H1 (cell line): ENCODE data around the gene KIAA1143. TPM values are rescaled to one million over a fixed set of nuclear protein-coding genes. Genes with fewer than 3 reads are reported as not detected.

Experiments
- CTCF ChIA-PET: fragments of 300-600 bp; sonication (Branson Sonifier 250); formaldehyde crosslinking; loops from one replicate; lab custom pipeline; 2021; ENCODE audit not compliant: partially characterized antibody; lab: Charles Lee
- POLR2A ChIA-PET: fragments of 300-600 bp; sonication (Branson Sonifier 250); formaldehyde crosslinking; loops from one replicate; lab custom pipeline; 2021; ENCODE audit warnings: inconsistent platforms; ENCODE audit not compliant: partially characterized antibody; lab: Charles Lee
- DNase-seq, 2 experiments: peaks; one replicate each; pipeline versions ENCODE4 v3.0.0 to v3.0.0-alpha.2; 2010 to 2022; ENCODE audit warnings: low spot score in 2 of 2, low read depth in 1 of 2, mixed read lengths in 1 of 2
- FAIRE-seq: peaks from 2 replicates; lab custom pipeline; 2011; peaks lifted over from hg19 to GRCh38; lab: Jason Lieb, UNC
- H2AFZ ChIP-seq: 2 replicates; pipeline ENCODE4 v1.8.1; 2012; ENCODE audit warnings: low read length, inconsistent platforms
- H2AK5ac ChIP-seq: 2 replicates; pipeline ENCODE4 v1.6.1; 2013; ENCODE audit warnings: low read depth, low read length
- H2BK120ac ChIP-seq: replicated peaks from 2 replicates; pipeline ENCODE3; 2013; ENCODE audit warnings: low read depth, low read length, inconsistent platforms
- H2BK12ac ChIP-seq: 2 replicates; pipeline ENCODE4 v1.6.1; 2013; ENCODE audit warnings: low read depth, low read length
- H2BK15ac ChIP-seq: 2 replicates; pipeline ENCODE4 v1.6.1; 2013; ENCODE audit warnings: low read length
- H2BK20ac ChIP-seq: 2 replicates; pipeline ENCODE4 v1.6.1; 2013; ENCODE audit warnings: low read length
- H2BK5ac ChIP-seq: 2 replicates; pipeline ENCODE4 v1.6.1; 2013; ENCODE audit warnings: low read depth, low read length
- H3K14ac ChIP-seq: 2 replicates; pipeline ENCODE4 v1.6.1; 2013; ENCODE audit warnings: inconsistent platforms; ENCODE audit not compliant: insufficient read length
- H3K18ac ChIP-seq: 2 replicates; pipeline ENCODE4 v1.6.1; 2013; ENCODE audit warnings: low read length; ENCODE audit errors: extremely low read depth
- H3K23ac ChIP-seq: 2 replicates; pipeline ENCODE4 v1.6.1; 2013; ENCODE audit warnings: inconsistent platforms; ENCODE audit not compliant: insufficient read length
- H3K23me2 ChIP-seq: 2 replicates; pipeline ENCODE4 v1.6.1; 2013; ENCODE audit warnings: low read depth, low read length
- H3K27ac ChIP-seq: 2 replicates; pipeline ENCODE4 v1.6.1; 2011; ENCODE audit warnings: low read depth, low read length, inconsistent platforms
- H3K27me3 ChIP-seq, 4 experiments: replicated peaks in 1 of 4; 1 replicate in 1 of 4; 2 replicates in 3 of 4; pipeline versions ENCODE4 v1.6.1 to v1.8.1; 2011 to 2013; ENCODE audit warnings: low read length in 3 of 4, mild to moderate bottlenecking in 3 of 4, inconsistent platforms in 2 of 4, mixed read lengths in 2 of 4, moderate library complexity in 1 of 4; ENCODE audit not compliant: control insufficient read depth in 3 of 4, insufficient read depth in 3 of 4; ENCODE audit errors: extremely low read depth in 1 of 4
- H3K36me3 ChIP-seq, 4 experiments: 2 replicates each; pipeline versions ENCODE4 v1.6.1 to v1.8.1; 2011 to 2013; ENCODE audit warnings: mild to moderate bottlenecking in 4 of 4, low read length in 3 of 4, moderate library complexity in 2 of 4, control low read depth in 1 of 4, inconsistent platforms in 1 of 4; ENCODE audit not compliant: insufficient read depth in 4 of 4, control insufficient read depth in 2 of 4
- H3K4ac ChIP-seq: replicated peaks from 2 replicates; pipeline ENCODE3; 2013; ENCODE audit warnings: low read length, low read depth, mixed read lengths, inconsistent platforms; ENCODE audit not compliant: insufficient read length
- H3K4me1 ChIP-seq, 4 experiments: replicated peaks in 1 of 4; 1 replicate in 1 of 4; 2 replicates in 3 of 4; pipeline versions ENCODE4 v1.6.1 to v1.8.1; 2011 to 2013; ENCODE audit warnings: low read length in 3 of 4, inconsistent platforms in 2 of 4, mixed read lengths in 1 of 4; ENCODE audit not compliant: insufficient read depth in 4 of 4, control insufficient read depth in 3 of 4
- H3K4me2 ChIP-seq, 2 experiments: 2 replicates each; pipeline versions ENCODE4 v1.6.1 to v1.8.1; 2011 to 2013; ENCODE audit warnings: low read depth in 2 of 2, low read length in 2 of 2, control low read depth in 1 of 2, inconsistent platforms in 1 of 2, mild to moderate bottlenecking in 1 of 2; ENCODE audit not compliant: insufficient read depth in 1 of 2
- H3K4me3 ChIP-seq, 4 experiments: fragments of 200-600, 300-600 bp in 1 of 4; sonication (generic), shearing (Covaris generic), sonication (Bioruptor Twin) in 1 of 4; 2 replicates each; pipeline versions ENCODE4 v1.5.1 to v1.8.1; 2011 to 2016; ENCODE audit warnings: low read length in 4 of 4, low read depth in 3 of 4, control low read depth in 2 of 4, inconsistent platforms in 2 of 4, mild to moderate bottlenecking in 2 of 4, mixed read lengths in 1 of 4, moderate library complexity in 1 of 4; ENCODE audit not compliant: insufficient read depth in 2 of 4; ENCODE audit errors: extremely low read depth in 1 of 4
- H3K56ac ChIP-seq: replicated peaks from 2 replicates; pipeline ENCODE3; 2013; ENCODE audit warnings: low read depth, mild to moderate bottlenecking, mixed read lengths, low read length, inconsistent platforms; ENCODE audit not compliant: insufficient read length
- H3K79me1 ChIP-seq: 2 replicates; pipeline ENCODE4 v1.6.1; 2013; ENCODE audit warnings: low read depth, low read length, control low read depth
- H3K79me2 ChIP-seq, 2 experiments: 2 replicates each; pipeline versions ENCODE4 v1.6.1 to v1.8.1; 2012 to 2013; ENCODE audit warnings: low read length in 2 of 2, mild to moderate bottlenecking in 2 of 2, inconsistent platforms in 1 of 2; ENCODE audit not compliant: insufficient read depth in 2 of 2, control insufficient read depth in 1 of 2
- H3K9ac ChIP-seq, 4 experiments: replicated peaks in 1 of 4; 1 replicate in 1 of 4; 2 replicates in 3 of 4; pipeline versions ENCODE4 v1.6.1 to v1.8.1; 2011 to 2013; ENCODE audit warnings: low read depth in 3 of 4, low read length in 3 of 4, control low read depth in 2 of 4, mild to moderate bottlenecking in 2 of 4, moderate library complexity in 2 of 4, inconsistent platforms in 1 of 4; ENCODE audit errors: extremely low read depth in 1 of 4
- H3K9me3 ChIP-seq, 2 experiments: 2 replicates each; pipeline versions ENCODE4 v1.6.1 to v1.8.1; 2012 to 2013; ENCODE audit warnings: mild to moderate bottlenecking in 2 of 2, moderate library complexity in 2 of 2, control low read depth in 1 of 2, inconsistent platforms in 1 of 2, low read depth in 1 of 2, low read length in 1 of 2, mixed read lengths in 1 of 2; ENCODE audit not compliant: insufficient read depth in 2 of 2
- H4K20me1 ChIP-seq, 2 experiments: replicated peaks in 1 of 2; 2 replicates each; pipeline versions ENCODE3 to v1.8.1; 2011 to 2013; ENCODE audit warnings: inconsistent platforms in 2 of 2, low read length in 2 of 2, mild to moderate bottlenecking in 1 of 2; ENCODE audit not compliant: insufficient read depth in 2 of 2, control insufficient read depth in 1 of 2
- H4K5ac ChIP-seq: 2 replicates; pipeline ENCODE4 v1.6.1; 2013; ENCODE audit warnings: low read length, low read depth, mixed read lengths, inconsistent platforms; ENCODE audit not compliant: insufficient read length
- H4K8ac ChIP-seq: 2 replicates; pipeline ENCODE4 v1.8.0; 2013; ENCODE audit warnings: mild to moderate bottlenecking, moderate library complexity, low read length, inconsistent platforms; ENCODE audit not compliant: insufficient read depth; ENCODE audit errors: extremely low read depth
- H4K91ac ChIP-seq: replicated peaks from 2 replicates; pipeline ENCODE3; 2013; ENCODE audit warnings: low read length, mixed read lengths, inconsistent platforms; ENCODE audit not compliant: insufficient read length
- BRCA1 ChIP-seq: IDR thresholded peaks from 2 replicates; pipeline ENCODE4 v1.6.1; 2012; ENCODE audit warnings: low read depth, low read length, improper control_type of control experiment
- CBX8 ChIP-seq: fragments of 300-800, 300-1000 bp; sonication (generic); IDR thresholded peaks from 2 replicates; pipeline ENCODE4 v1.7.1; 2016; ENCODE audit warnings: low read depth, low read length, borderline replicate concordance
- CREB1 ChIP-seq: IDR thresholded peaks from 2 replicates; pipeline ENCODE4 v1.6.1; 2012; ENCODE audit warnings: inconsistent platforms
- CTBP2 ChIP-seq: IDR thresholded peaks from 2 replicates; pipeline ENCODE4 v1.7.0; 2011; ENCODE audit warnings: borderline replicate concordance, mild to moderate bottlenecking, moderate library complexity, mixed read lengths, low read length; ENCODE audit not compliant: insufficient read depth, insufficient read length
- HDAC2 ChIP-seq, 2 experiments: fragments of 300-600 bp in 1 of 2; sonication (generic) in 1 of 2; IDR thresholded peaks; 2 replicates each; pipeline ENCODE4 v1.6.1; 2011 to 2012; ENCODE audit warnings: low read depth in 2 of 2, low read length in 2 of 2, mild to moderate bottlenecking in 2 of 2, moderate library complexity in 2 of 2, borderline replicate concordance in 1 of 2, inconsistent platforms in 1 of 2
- HDAC6 ChIP-seq: IDR thresholded peaks from one replicate; pipeline ENCODE4 v1.7.1; 2012; ENCODE audit warnings: low read depth, mild to moderate bottlenecking, inconsistent platforms, low read length, moderate library complexity
- KDM5A ChIP-seq: fragments of 200-600 bp; IDR thresholded peaks from 2 replicates; pipeline ENCODE4 v1.7.1; 2012; ENCODE audit warnings: mild to moderate bottlenecking, low read length, inconsistent platforms, mixed read lengths
- NANOG ChIP-seq: IDR thresholded peaks from 2 replicates; pipeline ENCODE4 v1.6.1; 2011; ENCODE audit warnings: low read length, low read depth, mild to moderate bottlenecking, inconsistent platforms; ENCODE audit not compliant: insufficient read depth, poor library complexity, severe bottlenecking
- NRF1 ChIP-seq: IDR thresholded peaks from 2 replicates; pipeline ENCODE4 v1.6.1; 2011; ENCODE audit warnings: mild to moderate bottlenecking, low read depth, low read length, improper control_type of control experiment
- POLR2AphosphoS5 ChIP-seq: IDR thresholded peaks from 2 replicates; pipeline ENCODE4 v1.6.1; 2011; ENCODE audit warnings: low read depth, low read length
- RAD21 ChIP-seq, 2 experiments: IDR thresholded peaks in 1 of 2; conservative IDR thresholded peaks in 1 of 2; 2 replicates each; pipeline ENCODE4 v1.6.1; 2011; ENCODE audit warnings: low read depth in 2 of 2, low read length in 2 of 2, improper control_type of control experiment in 1 of 2, inconsistent platforms in 1 of 2, mild to moderate bottlenecking in 1 of 2, moderate library complexity in 1 of 2
- SIRT6 ChIP-seq: IDR thresholded peaks from one replicate; pipeline ENCODE4 v1.7.1; 2012; ENCODE audit warnings: low read length, inconsistent platforms
- TBP ChIP-seq: IDR thresholded peaks from 2 replicates; pipeline ENCODE4 v1.6.1; 2011; ENCODE audit warnings: low read depth, low read length, improper control_type of control experiment
- TCF12 ChIP-seq: IDR thresholded peaks from 2 replicates; pipeline ENCODE4 v1.6.1; 2011; ENCODE audit warnings: low read depth, mild to moderate bottlenecking, low read length
- WGBS, 2 experiments: shearing (Covaris generic) in 1 of 2; methylation state at CpG; one replicate each; pipeline versions ENCODE4 v1.1.6 to v1.1.7; 2013 to 2015; ENCODE audit warnings: low lambda C conversion rate in 2 of 2, mixed read lengths in 2 of 2, inconsistent platforms in 1 of 2, low coverage in 1 of 2, missing lambda C conversion rate in 1 of 2; ENCODE audit not compliant: insufficient replicate concordance in 2 of 2, insufficient coverage in 1 of 2, insufficient read length in 1 of 2; ENCODE audit errors: extremely low coverage in 1 of 2, missing lambda C conversion rate in 1 of 2; 5-methylcytosine and 5-hydroxymethylcytosine counted together
- polyA plus RNA-seq, 7 experiments: library from polyadenylated mRNA; depleted of rRNA in 3 of 7; stranded (reverse) in 5 of 7; unstranded in 2 of 7; fragments of >200 nt in 5 of 7; fragments of 200-250 nt in 2 of 7; gene quantifications; 1 replicate in 5 of 7; 2 replicates in 1 of 7; 4 replicates in 1 of 7; pipeline versions ENCODE4 v1.2.1 to v1.2.3, GENCODE V29; 2011 to 2013; ENCODE audit warnings: missing spikeins in 2 of 7, mixed read lengths in 2 of 7
- total RNA-seq: library from RNA; stranded (reverse); fragmentation: NEBNext Ultra II Directional; extraction: Animal tissue kit (Norgen Biotek cat#: 25700); gene quantifications from 2 replicates; pipeline ENCODE4 v1.2.1, GENCODE V29; 2021

KIAA1143 gene
- total and polyA plus RNA-seq, 2 of the 8 experiments (the other 6 are each of a cell fraction or from before 2014, with no cell fraction given): 16.2 to 67.2 TPM

DNA sequence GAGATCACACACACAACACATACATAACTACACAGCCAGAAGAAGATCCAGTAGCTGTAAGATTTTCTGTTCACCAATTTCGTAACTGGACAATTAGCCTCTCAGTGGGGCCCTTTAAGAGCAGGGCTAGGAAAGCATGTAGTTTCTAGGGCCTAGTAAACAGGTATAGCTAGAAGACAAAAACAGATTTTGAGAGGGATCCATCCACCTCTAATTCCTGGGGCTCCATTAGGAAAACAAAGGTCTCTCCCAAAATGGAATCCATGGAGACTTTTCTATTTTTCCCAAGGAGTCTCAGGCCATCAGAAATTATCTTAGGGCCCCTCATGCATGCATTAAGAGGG lies 10.7 kb upstream of the KIAA1143 start:
- no peak overlapping the region; a peak in 1 of 8 replicates for H3K4me3 ChIP-seq
- FAIRE-seq: no peak
- no peak for DNase-seq
- TF ChIP-seq TBP (no peak), NANOG (no peak), RAD21 (IDR thresholded peaks at IDR 0.05 in 1 of 2, conservative IDR thresholded peaks at IDR 0.05 in 1 of 2; ENCODE audit: low read depth in 2 of 2, low read length in 2 of 2) (no peak), KDM5A (no peak), CTBP2 (no peak), HDAC2 (IDR thresholded peaks at IDR 0.05; ENCODE audit: borderline replicate concordance in 1 of 2, low read depth in 2 of 2, low read length in 2 of 2) (no peak), SIRT6 (no peak), BRCA1 (no peak), TCF12 (no peak), CBX8 (no peak), HDAC6 (no peak), NRF1 (no peak), CREB1 (no peak), POLR2AphosphoS5 (no peak)

More for the DNA sequence above, 10.7 kb upstream of the KIAA1143 start:
- Histone ChIP-seq H2AK5ac (no peak overlapping the region), H3K4me2 (no peak overlapping the region), H3K14ac (no peak overlapping the region), H3K23me2 (no peaks in the 10 kb centered on the region), H3K27ac (no peak overlapping the region), H3K4me1 (no peaks in the 10 kb centered on the region), H3K18ac (no peak overlapping the region), H2BK120ac (no peak overlapping the region), H3K36me3 (peaks cover 2 to 63% (median 35%) of the 10 kb centered on the region in 4 experiments; a peak in 7 of 8 replicates), H3K4ac (no peak overlapping the region), H2BK15ac (no peak overlapping the region), H2BK5ac (no peak overlapping the region), H3K23ac (no peak overlapping the region), H3K9me3 (peaks cover 43 to 52% of the 10 kb centered on the region in 2 experiments), H4K5ac (no peak overlapping the region), H3K56ac (no peak overlapping the region), H3K9ac (no peak overlapping the region), H4K20me1 (no peaks in the 10 kb centered on the region), H4K8ac (no peak overlapping the region), H2BK20ac (no peak overlapping the region), H3K79me1 (no peaks in the 10 kb centered on the region; the same call in 1 of the 2 replicates), H2BK12ac (no peak overlapping the region), H4K91ac (no peak overlapping the region), H2AFZ (no peak overlapping the region), H3K79me2 (peaks cover 0 to 43% of the 10 kb centered on the region in 2 experiments; a peak in 2 of 4 replicates), H3K27me3 (no peaks in the 10 kb centered on the region)
- 79% methylated on average over 1 of the region's 1 CpG; no CpG with 5 or more reads in 1 of the 2 experiments for WGBS, 2 experiments
- ChIA-PET CTCF (interaction anchor here (0.6 kb wide), 1 partner anchor 119 kb away, joined by 4 read pairs; no protein-coding TSS in a partner anchor), POLR2A (interaction anchor here (1.0 to 2.4 kb wide), 2 partner anchors 10 to 43 kb away, joined by 3 to 12 read pairs; partner anchors contain the start of genes KIAA1143 and KIF15)
